Astrocyte of the cerebellum (primary cell): Measurements from ENCODE around the gene JARID2.
A peak's percentile ranks its signal among the peaks of the same experiment; 100 is the strongest.

Source experiments
- DNase-seq: peaks from one replicate; pipeline ENCODE4 v3.0.0-alpha.2; 2011; ENCODE audit warnings: low read depth
- H3K4me3 ChIP-seq: 2 replicates; pipeline ENCODE4 v1.5.1; 2011; ENCODE audit warnings: mild to moderate bottlenecking, low read depth, low read length, moderate library complexity
- CTCF ChIP-seq: IDR thresholded peaks from 2 replicates; pipeline ENCODE4 v1.5.1; 2012; ENCODE audit warnings: low read length, low read depth, moderate library complexity, mild to moderate bottlenecking; ENCODE audit errors: missing control alignments
- in situ Hi-C: cut with HindIII; loops from 2 replicates; pipeline ENCODE4 v1.10.0; 2017; ENCODE audit warnings: low sequenced_read_pairs

Gene JARID2

GRCh38 chr6:15382089-15382488 is 136.2 kb downstream of the JARID2 start:
- H3K4me3 ChIP-seq, result no peak overlapping the region
- in situ Hi-C loops, result no loop called here
- TF ChIP-seq CTCF, result no peak
- no peak for DNase-seq

- no peak for DNase-seq
- TF ChIP-seq CTCF, result no peak
- in situ Hi-C loops, result no loop called here
- H3K4me3 ChIP-seq, result no peak overlapping the region
These were observed 136.8 kb downstream of the JARID2 start for GRCh38 chr6:15382712-15383111.

- TF ChIP-seq CTCF, result no peak
- H3K4me3 ChIP-seq, result no peak overlapping the region
- peak; percentile 34 for DNase-seq
- in situ Hi-C loops, result no loop called here
These were observed 139.0 kb downstream of the JARID2 start for GRCh38 chr6:15384901-15385300.

GRCh38 chr6:15385521-15385920 is 139.7 kb downstream of the JARID2 start:
- no peak for TF ChIP-seq CTCF
- in situ Hi-C loops, result no loop called here
- no peak overlapping the region for H3K4me3 ChIP-seq
- no peak for DNase-seq

- no peak for TF ChIP-seq CTCF
- DNase-seq, result no peak
- in situ Hi-C loops, result no loop called here
- no peak overlapping the region for H3K4me3 ChIP-seq
These were observed 140.4 kb downstream of the JARID2 start for GRCh38 chr6:15386110-15386755.

- no peak for DNase-seq
- in situ Hi-C loops, result no loop called here
These were observed 140.9 kb downstream of the JARID2 start for GRCh38 chr6:15386756-15387112.

More at GRCh38 chr6:15386756-15387112, 140.9 kb downstream of the JARID2 start:
- TF ChIP-seq CTCF, result no peak
- no peak overlapping the region for H3K4me3 ChIP-seq
